PC-9 (cell line): ENCODE results near the gene DZIP1. TPM values are rescaled to one million over a fixed set of nuclear protein-coding genes. Genes with fewer than 3 reads are reported as not detected.
A peak's percentile ranks its signal among the peaks of the same experiment; 100 is the strongest.

Source experiments
- BruUV-seq: library from RNA; stranded (reverse); fragments of 400-500 nt; replicated peaks from 2 replicates; lab custom pipeline; 2021; lab: Mats Ljungman, UMichigan
- CTCF ChIA-PET: fragments of 300-600 bp; sonication (Branson Sonifier 250); formaldehyde crosslinking; loops from one replicate; lab custom pipeline; 2022; ENCODE audit warnings: antibody characterized with exemption; lab: Charles Lee
- POLR2A ChIA-PET: fragments of 300-600 bp; sonication (Branson Sonifier 250); formaldehyde crosslinking; loops from one replicate; lab custom pipeline; 2022; ENCODE audit warnings: antibody characterized with exemption; ENCODE audit not compliant: unreplicated experiment; lab: Charles Lee
- DNase-seq, 2 experiments: peaks; one replicate each; pipeline versions ENCODE4 v3.0.0 to v3.0.0-alpha.2; 2015 to 2022; ENCODE audit warnings: mixed read lengths in 1 of 2
- H2AFZ ChIP-seq: fragments of 200-600 bp; sonication (generic); 2 replicates; pipeline ENCODE4 v1.8.1; 2017; ENCODE audit warnings: antibody characterized with exemption
- H3F3A ChIP-seq: fragments of 200-600 bp; sonication (generic); 2 replicates; pipeline ENCODE4 v1.8.1; 2017; ENCODE audit warnings: antibody characterized with exemption, mild to moderate bottlenecking, low read depth; ENCODE audit not compliant: insufficient read depth
- H3K27ac ChIP-seq: fragments of 200-600 bp; sonication (generic); 2 replicates; pipeline ENCODE4 v1.6.1; 2016; ENCODE audit warnings: mixed run types
- H3K27me3 ChIP-seq: fragments of 200-600 bp; sonication (generic); 2 replicates; pipeline ENCODE4 v1.6.1; 2016; ENCODE audit warnings: low read depth, mixed run types; ENCODE audit not compliant: insufficient read depth
- H3K36me3 ChIP-seq: fragments of 200-600 bp; sonication (generic); 2 replicates; pipeline ENCODE4 v1.6.1; 2016; ENCODE audit warnings: low read depth, mixed run types
- H3K4me1 ChIP-seq: fragments of 200-600 bp; sonication (generic); replicated peaks from 2 replicates; pipeline ENCODE4 v1.6.1; 2016; ENCODE audit warnings: mixed run types; ENCODE audit not compliant: insufficient read depth
- H3K4me2 ChIP-seq: fragments of 200-600 bp; sonication (generic); 2 replicates; pipeline ENCODE4 v1.6.1; 2017; ENCODE audit warnings: mixed run types
- H3K4me3 ChIP-seq: fragments of 200-600 bp; sonication (generic); 2 replicates; pipeline ENCODE4 v1.6.1; 2016; ENCODE audit warnings: mixed run types
- H3K79me2 ChIP-seq: fragments of 200-600 bp; sonication (generic); 2 replicates; pipeline ENCODE4 v1.6.1; 2017; ENCODE audit warnings: low read depth, mixed run types
- H3K9me2 ChIP-seq: fragments of 200-600 bp; sonication (generic); 2 replicates; pipeline ENCODE4 v1.8.1; 2017; ENCODE audit warnings: mild to moderate bottlenecking; ENCODE audit not compliant: insufficient read depth
- H3K9me3 ChIP-seq: fragments of 200-600 bp; sonication (generic); 2 replicates; pipeline ENCODE4 v1.8.1; 2016; ENCODE audit warnings: low read depth; ENCODE audit not compliant: insufficient read depth
- H4K20me1 ChIP-seq: fragments of 200-600 bp; sonication (generic); 2 replicates; pipeline ENCODE4 v1.8.1; 2017; ENCODE audit not compliant: insufficient read depth
- EZH2 ChIP-seq: fragments of 200-600 bp; sonication (generic); IDR thresholded peaks from 2 replicates; pipeline ENCODE4 v1.8.0; 2017; ENCODE audit warnings: antibody characterized with exemption, low read depth
- intact Hi-C: fragments of 100-400 bp; cut with micrococcal nuclease; formaldehyde crosslinking; loops from one replicate; pipeline ENCODE4 v1.10.0; 2022; ENCODE audit not compliant: unreplicated experiment
- total RNA-seq: library from RNA; stranded (reverse); gene quantifications from 2 replicates; pipeline ENCODE4 v1.2.3, GENCODE V29; 2021
- TF ChIP-seq, protein P1 (sequence below): fragments of 200-600 bp; sonication (generic); conservative IDR thresholded peaks from 2 replicates; pipeline ENCODE4 v1.6.1; 2017; ENCODE audit warnings: mixed run types, antibody characterized with exemption, mild to moderate bottlenecking, moderate library complexity

The DZIP1 gene
- total RNA-seq, 1 experiment from 2014 or later, result not detected

DNA sequence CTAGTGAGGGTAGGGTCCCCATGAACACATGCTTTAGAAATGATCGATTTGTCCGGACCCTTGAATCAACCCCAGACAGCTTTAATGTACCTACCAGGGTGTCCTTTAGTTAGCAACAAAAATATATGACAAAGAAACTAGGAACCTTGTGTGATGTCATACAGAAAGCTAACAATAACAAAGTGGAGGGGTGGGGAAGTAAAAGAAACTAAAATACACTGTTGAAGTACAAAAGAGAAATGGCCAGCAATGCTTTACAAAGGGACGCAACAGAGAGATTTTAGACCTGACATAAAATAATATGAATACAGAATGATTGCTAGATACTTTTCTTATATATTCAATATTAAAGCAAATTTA is 40.0 kb downstream of the DZIP1 start:
- Histone ChIP-seq H3F3A (peaks cover 12% of the 10 kb centered on the region; the same call in 1 of the 2 replicates), H3K27me3 (no peaks in the 10 kb centered on the region), H3K4me1 (peaks cover 42% of the 10 kb centered on the region), H3K36me3 (no peaks in the 10 kb centered on the region), H3K9me2 (no peaks in the 10 kb centered on the region), H2AFZ (no peak overlapping the region), H3K9me3 (no peaks in the 10 kb centered on the region), H3K79me2 (no peaks in the 10 kb centered on the region), H3K27ac (peak overlapping the region; percentile 51), H3K4me3 (no peak overlapping the region), H4K20me1 (no peaks in the 10 kb centered on the region), H3K4me2 (peak overlapping the region; percentile 63)
- no peak for DNase-seq
- intact Hi-C loops, result no loop called here
- BruUV-seq, result no TSS peak
- CTCF ChIA-PET, result no interaction called here
- TF ChIP-seq, protein P1, sequence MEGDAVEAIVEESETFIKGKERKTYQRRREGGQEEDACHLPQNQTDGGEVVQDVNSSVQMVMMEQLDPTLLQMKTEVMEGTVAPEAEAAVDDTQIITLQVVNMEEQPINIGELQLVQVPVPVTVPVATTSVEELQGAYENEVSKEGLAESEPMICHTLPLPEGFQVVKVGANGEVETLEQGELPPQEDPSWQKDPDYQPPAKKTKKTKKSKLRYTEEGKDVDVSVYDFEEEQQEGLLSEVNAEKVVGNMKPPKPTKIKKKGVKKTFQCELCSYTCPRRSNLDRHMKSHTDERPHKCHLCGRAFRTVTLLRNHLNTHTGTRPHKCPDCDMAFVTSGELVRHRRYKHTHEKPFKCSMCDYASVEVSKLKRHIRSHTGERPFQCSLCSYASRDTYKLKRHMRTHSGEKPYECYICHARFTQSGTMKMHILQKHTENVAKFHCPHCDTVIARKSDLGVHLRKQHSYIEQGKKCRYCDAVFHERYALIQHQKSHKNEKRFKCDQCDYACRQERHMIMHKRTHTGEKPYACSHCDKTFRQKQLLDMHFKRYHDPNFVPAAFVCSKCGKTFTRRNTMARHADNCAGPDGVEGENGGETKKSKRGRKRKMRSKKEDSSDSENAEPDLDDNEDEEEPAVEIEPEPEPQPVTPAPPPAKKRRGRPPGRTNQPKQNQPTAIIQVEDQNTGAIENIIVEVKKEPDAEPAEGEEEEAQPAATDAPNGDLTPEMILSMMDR, result no peak
- no peak for TF ChIP-seq EZH2
- POLR2A ChIA-PET, result no interaction called here

DNA sequence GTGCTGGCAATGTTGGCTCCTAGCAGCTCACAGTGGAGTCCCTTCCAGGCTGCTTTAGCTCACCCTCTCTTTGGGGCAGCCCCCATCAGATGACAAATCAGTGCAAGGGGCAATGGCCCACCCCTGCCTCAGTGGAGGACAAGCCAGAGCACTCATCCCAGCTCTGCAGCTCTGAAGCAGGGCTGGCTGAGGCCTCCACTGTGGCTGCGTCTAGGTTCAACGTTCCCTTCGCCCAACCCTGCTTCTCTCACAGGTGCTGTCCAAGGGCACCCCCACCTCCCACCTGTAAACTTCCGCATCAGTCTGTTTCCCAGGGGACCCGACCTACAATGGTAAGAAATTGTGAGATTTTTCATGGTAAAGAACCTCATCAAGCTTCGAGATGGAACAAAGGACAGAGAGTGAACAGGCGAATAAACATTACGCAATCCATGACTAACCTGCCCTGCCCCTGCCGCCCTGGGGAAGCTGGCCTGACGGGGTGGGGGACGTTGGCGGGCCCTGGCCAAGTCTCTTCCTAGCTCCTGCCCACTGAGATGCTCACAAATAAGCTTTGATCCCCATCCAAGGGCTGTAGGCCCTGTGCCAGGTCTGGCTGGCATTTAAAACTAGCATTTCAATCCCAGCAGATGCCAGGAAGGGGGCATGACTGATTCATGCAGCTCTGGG is 40.5 kb downstream of the DZIP1 start:
- POLR2A ChIA-PET, result no interaction called here
- Histone ChIP-seq H3K4me2 (peak overlapping the region; percentile 63), H4K20me1 (no peaks in the 10 kb centered on the region), H3K9me3 (no peaks in the 10 kb centered on the region), H3K36me3 (no peaks in the 10 kb centered on the region), H3K9me2 (no peaks in the 10 kb centered on the region), H2AFZ (peak overlapping the region; percentile 66), H3K4me1 (peaks cover 42% of the 10 kb centered on the region), H3K79me2 (no peaks in the 10 kb centered on the region), H3F3A (peaks cover 12% of the 10 kb centered on the region; the same call in 1 of the 2 replicates), H3K27me3 (no peaks in the 10 kb centered on the region), H3K27ac (peak overlapping the region; percentile 51), H3K4me3 (no peak overlapping the region)
- TF ChIP-seq, protein P1, result no peak
- TF ChIP-seq EZH2, result no peak
- DNase-seq, result peak; percentile 63 to 87
- no TSS peak for BruUV-seq
- CTCF ChIA-PET, result no interaction called here
- intact Hi-C loops, result no loop called here

DNA sequence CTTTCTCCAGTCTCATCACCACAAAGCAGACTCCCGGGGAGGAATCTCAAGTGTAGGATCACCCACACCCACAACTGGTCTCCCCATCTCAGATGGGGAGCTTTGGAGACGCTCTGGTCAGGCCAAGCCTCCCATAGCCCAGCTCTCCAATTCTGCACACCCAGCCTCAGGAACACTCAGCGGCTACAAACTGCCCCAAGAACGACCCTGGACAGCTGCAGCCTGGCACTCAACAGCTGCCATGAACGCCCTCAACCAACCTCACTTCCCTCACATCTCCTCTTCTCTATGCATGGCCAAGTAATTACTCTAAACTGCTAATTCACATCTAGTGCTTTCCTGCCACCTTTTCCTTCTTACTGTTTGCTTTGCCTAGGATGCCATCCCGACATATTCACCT is 42.6 kb downstream of the DZIP1 start:
- BruUV-seq, result no TSS peak
- ChIA-PET CTCF (no interaction called here), POLR2A (no interaction called here)
- H4K20me1 ChIP-seq, result no peaks in the 10 kb centered on the region
- H3K36me3 ChIP-seq, result no peaks in the 10 kb centered on the region
- peaks cover 6% of the 10 kb centered on the region; the same call in 1 of the 2 replicates for H3F3A ChIP-seq
- H3K9me3 ChIP-seq, result no peaks in the 10 kb centered on the region
- no peaks in the 10 kb centered on the region for H3K9me2 ChIP-seq
- peaks cover 29% of the 10 kb centered on the region for H3K4me1 ChIP-seq
- TF ChIP-seq, protein P1, result no peak
- no peak for TF ChIP-seq EZH2
- H3K79me2 ChIP-seq, result no peaks in the 10 kb centered on the region
- H2AFZ ChIP-seq, result no peak overlapping the region
- no peak overlapping the region for H3K4me3 ChIP-seq
- H3K27me3 ChIP-seq, result no peaks in the 10 kb centered on the region
- H3K4me2 ChIP-seq, result no peak overlapping the region
- no peak overlapping the region for H3K27ac ChIP-seq
- intact Hi-C loops, result no loop called here
- DNase-seq, result no peak
